PC-3 (cell line): ENCODE results near the gene PHACTR2.

ENCODE experiments used
- EZH2phosphoT487 ChIP-seq: fragments of 300-600 bp; sonication (generic); IDR thresholded peaks from 2 replicates; pipeline ENCODE4 v1.6.1; 2018; ENCODE audit warnings: mild to moderate bottlenecking, antibody characterized with exemption, low read length, borderline replicate concordance
- TF ChIP-seq, protein P1 (sequence below): fragments of 300-600 bp; sonication (generic); conservative IDR thresholded peaks from 2 replicates; pipeline ENCODE4 v1.5.1; 2017; ENCODE audit warnings: antibody characterized with exemption, low read depth, mild to moderate bottlenecking, low read length

DNA sequence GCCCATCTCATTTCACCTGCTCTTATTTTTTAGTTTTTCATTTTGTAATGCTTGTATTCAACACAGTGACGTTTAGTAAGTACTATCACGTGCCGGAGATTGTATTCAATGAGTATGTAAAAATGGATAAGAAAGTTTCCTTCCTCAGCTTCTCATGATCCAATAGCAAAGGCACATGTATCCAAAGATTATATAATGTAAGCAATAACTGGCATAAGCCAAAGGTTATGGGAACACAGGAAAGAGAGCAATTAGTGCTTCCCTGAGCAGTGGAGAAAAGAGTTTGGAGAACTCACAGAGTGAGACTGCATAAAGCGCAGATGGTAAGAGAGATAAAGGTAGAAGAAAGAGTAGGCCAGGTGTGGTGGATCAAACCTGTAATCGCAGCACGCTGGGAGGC is 143.6 kb downstream of the PHACTR2 start:
- TF ChIP-seq EZH2phosphoT487: no peak
- TF ChIP-seq, protein P1, sequence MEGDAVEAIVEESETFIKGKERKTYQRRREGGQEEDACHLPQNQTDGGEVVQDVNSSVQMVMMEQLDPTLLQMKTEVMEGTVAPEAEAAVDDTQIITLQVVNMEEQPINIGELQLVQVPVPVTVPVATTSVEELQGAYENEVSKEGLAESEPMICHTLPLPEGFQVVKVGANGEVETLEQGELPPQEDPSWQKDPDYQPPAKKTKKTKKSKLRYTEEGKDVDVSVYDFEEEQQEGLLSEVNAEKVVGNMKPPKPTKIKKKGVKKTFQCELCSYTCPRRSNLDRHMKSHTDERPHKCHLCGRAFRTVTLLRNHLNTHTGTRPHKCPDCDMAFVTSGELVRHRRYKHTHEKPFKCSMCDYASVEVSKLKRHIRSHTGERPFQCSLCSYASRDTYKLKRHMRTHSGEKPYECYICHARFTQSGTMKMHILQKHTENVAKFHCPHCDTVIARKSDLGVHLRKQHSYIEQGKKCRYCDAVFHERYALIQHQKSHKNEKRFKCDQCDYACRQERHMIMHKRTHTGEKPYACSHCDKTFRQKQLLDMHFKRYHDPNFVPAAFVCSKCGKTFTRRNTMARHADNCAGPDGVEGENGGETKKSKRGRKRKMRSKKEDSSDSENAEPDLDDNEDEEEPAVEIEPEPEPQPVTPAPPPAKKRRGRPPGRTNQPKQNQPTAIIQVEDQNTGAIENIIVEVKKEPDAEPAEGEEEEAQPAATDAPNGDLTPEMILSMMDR: no peak
